Ovary (tissue), 3 donors: ENCODE measurements around the gene IFIT1B.

Experiments
- EP300 ChIP-seq: sonication (generic); formaldehyde crosslinking; IDR thresholded peaks from one replicate; pipeline ENCODE4 v1.6.1; 2017; ENCODE audit warnings: antibody characterized with exemption
- POLR2A ChIP-seq: fragments of 450-650 bp; IDR thresholded peaks from one replicate; pipeline ENCODE4 v1.6.1; 2017; ENCODE audit warnings: antibody characterized with exemption, mild to moderate bottlenecking, moderate library complexity
- TF ChIP-seq, protein P1 (sequence below), 3 donors: fragments of 450-650 bp in 2 of 3; fragments of 200-600 bp in 1 of 3; IDR thresholded peaks; one replicate each; pipeline versions ENCODE4 v1.5.1 to v1.8.0; 2016 to 2022; ENCODE audit warnings: antibody characterized with exemption in 3 of 3, mild to moderate bottlenecking in 1 of 3
- donor health status: DM: no; HTN: no; CAD: no.

DNA sequence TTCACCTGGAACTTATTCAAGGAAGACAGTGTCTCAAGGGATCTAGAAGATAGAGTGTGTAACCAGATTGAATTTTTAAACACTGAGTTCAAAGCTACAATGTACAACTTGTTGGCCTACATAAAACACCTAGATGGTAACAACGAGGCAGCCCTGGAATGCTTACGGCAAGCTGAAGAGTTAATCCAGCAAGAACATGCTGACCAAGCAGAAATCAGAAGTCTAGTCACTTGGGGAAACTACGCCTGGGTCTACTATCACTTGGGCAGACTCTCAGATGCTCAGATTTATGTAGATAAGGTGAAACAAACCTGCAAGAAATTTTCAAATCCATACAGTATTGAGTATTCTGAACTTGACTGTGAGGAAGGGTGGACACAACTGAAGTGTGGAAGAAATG, 39.1 kb upstream of the IFIT1B start:
- TF ChIP-seq, protein P1, sequence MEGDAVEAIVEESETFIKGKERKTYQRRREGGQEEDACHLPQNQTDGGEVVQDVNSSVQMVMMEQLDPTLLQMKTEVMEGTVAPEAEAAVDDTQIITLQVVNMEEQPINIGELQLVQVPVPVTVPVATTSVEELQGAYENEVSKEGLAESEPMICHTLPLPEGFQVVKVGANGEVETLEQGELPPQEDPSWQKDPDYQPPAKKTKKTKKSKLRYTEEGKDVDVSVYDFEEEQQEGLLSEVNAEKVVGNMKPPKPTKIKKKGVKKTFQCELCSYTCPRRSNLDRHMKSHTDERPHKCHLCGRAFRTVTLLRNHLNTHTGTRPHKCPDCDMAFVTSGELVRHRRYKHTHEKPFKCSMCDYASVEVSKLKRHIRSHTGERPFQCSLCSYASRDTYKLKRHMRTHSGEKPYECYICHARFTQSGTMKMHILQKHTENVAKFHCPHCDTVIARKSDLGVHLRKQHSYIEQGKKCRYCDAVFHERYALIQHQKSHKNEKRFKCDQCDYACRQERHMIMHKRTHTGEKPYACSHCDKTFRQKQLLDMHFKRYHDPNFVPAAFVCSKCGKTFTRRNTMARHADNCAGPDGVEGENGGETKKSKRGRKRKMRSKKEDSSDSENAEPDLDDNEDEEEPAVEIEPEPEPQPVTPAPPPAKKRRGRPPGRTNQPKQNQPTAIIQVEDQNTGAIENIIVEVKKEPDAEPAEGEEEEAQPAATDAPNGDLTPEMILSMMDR (IDR thresholded peaks at IDR 0.05): no peak
- TF ChIP-seq POLR2A (no peak), EP300 (no peak)
